Activated effector memory CD4-positive, alpha-beta T cell treated with Interleukin-2 at 50 U/mL for 16 hours (primary cell): ENCODE data around the gene OSTM1.
"Not testable (repeated sequence)": the region's sequence is repeated elsewhere in the genome, so short reads cannot be mapped to it uniquely, and the experiment has no call there.

Experiments
- DNase-seq: peaks from one replicate; pipeline ENCODE4 v3.0.0-alpha.2; 2020

OSTM1 gene

DNA sequence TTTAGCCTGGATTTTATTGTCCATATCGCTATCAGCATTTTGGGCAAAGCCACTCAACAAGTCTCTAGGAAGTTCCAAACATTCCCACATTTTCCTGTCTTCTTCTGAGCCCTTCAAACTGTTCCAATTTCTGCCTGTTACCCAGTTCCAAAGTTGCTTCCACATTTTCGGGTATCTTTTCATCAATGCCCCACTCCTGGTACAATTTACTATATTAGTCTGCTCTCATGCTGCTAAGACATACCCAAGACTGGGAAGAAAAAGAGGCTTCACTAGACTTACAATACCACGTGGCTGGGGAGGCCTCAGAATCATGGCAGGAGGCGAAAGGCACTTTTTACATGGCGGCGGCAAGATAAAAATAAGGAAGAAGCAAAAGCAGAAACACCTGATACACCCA lies 58.3 kb downstream of the OSTM1 start:
- not testable (repeated sequence) for DNase-seq

DNA sequence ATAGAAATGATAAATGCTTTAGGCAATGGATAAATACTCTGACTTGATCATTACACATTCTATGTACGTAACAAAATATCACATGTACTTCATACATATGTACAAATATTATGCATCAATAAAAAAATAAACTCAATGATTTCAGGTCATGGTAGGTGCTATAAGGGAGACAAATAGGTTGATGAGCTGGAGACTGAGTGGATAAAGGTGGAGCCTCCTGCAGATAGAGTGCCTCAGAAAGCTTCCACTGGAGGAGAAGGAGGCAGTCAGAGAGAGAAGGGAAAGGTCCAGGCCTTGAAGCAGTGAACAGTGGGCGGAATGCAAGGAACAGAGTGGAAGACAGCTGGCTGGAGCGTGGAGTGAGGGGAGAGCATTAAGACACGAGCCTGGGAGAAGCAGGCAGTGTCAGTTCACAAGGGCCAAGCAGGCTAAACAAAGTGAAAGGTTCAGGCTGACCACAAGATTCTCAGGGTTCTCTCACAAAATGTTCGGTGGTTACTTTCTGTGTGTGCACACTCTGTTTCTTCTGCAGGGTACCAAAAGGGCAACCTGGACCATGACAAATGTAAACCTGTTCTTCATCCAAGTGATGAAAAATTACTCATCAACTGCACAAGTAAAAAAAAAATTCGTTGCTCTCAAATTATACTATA lies 60.6 kb downstream of the OSTM1 start:
- DNase-seq, result no peak

DNA sequence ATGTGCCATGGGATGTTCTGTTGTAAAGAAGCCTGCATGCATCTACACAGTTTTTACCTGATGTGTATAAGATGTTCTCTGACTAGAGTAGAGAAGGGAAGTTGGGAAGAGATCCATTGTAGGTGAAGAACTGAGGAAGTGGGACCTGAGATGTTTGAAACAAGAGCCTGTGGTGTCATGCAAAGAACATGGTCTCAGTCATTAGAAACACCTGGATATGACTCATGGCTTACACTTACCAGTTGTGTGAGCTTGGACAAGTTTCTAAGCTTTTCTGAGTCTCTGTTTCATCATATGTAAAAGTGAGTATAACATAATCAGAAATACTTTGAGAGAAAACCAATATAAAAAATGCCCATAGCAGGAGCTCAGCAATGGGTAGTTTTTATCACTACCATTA lies 64.6 kb downstream of the OSTM1 start:
- DNase-seq, result no peak

DNA sequence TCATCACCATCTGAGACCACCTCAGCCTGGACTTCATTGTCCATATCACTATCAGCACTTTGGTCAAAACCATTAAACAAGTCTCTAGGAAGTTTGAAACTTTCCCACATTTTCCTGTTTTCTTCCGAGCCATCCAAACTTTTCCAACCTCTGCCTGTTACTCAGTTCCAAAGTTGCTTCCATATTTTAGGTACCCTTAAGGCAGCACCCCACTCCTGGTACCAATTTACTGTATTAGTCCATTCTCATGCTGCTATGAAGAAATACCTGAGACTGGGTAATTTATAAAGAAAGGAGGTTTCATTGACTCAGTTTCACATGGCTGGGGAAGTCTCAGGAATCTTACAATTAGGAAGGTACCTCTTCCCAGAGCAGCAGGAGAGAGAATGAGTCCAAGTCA lies 65.3 kb downstream of the OSTM1 start:
- not testable (repeated sequence) for DNase-seq

DNA sequence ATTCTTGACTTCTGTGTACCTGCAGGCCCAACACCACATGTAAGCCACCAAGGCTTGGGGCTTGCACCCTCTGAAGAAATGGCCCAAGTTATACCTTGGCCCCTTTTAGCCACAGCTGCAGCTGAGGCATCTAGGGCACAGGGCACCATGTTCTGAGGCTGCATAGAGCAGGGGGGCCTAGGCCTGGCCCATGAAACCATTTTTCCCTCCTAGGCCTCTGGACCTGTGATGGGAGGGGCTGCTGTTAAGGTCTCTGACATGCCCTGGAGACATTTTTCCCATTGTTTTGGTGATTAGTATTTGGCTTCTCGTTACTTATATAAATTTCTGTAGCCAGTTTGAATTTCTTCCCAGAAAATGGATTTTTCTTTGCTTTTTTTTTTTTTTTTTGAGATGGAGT lies 66.2 kb downstream of the OSTM1 start:
- DNase-seq, result no peak

DNA sequence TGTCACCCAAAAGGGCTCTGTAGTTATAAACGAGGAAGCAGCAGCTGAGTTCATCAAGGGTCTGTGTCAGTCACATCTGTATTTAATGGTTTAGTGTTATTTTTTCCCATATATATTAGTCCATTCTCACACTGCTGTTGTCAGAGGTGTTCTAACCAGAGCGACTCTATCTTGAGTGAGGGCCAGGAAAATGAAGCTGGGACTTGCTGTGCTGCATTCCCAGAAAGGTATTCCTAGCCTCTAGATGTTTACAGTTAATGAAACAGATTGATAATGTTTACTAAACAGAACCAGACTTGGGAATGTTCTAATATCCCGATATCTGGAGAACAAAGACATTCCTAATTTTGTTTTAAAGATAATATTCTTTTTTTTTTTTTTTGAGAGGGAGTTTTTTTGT lies 68.6 kb downstream of the OSTM1 start:
- no peak for DNase-seq

DNA sequence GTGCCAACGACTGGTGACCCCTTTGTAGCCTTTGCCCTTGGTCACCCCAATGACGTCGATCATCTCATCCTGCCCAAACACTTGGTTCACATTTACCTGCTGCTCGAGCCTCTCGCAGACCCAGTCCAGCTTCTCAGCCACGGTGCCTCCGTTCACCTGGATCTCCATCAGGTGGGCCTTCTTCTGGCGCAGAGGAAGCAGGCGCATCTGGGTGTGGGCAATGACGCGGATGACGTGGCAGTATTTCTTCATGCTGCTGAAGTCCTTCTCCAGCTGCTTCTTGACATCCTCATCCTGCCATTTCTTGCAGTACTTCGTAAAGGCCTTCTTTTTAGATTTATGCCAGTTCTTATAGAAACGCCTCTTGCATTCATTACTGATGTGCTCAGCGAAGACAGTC lies 69.7 kb downstream of the OSTM1 start:
- DNase-seq, result no peak

DNA sequence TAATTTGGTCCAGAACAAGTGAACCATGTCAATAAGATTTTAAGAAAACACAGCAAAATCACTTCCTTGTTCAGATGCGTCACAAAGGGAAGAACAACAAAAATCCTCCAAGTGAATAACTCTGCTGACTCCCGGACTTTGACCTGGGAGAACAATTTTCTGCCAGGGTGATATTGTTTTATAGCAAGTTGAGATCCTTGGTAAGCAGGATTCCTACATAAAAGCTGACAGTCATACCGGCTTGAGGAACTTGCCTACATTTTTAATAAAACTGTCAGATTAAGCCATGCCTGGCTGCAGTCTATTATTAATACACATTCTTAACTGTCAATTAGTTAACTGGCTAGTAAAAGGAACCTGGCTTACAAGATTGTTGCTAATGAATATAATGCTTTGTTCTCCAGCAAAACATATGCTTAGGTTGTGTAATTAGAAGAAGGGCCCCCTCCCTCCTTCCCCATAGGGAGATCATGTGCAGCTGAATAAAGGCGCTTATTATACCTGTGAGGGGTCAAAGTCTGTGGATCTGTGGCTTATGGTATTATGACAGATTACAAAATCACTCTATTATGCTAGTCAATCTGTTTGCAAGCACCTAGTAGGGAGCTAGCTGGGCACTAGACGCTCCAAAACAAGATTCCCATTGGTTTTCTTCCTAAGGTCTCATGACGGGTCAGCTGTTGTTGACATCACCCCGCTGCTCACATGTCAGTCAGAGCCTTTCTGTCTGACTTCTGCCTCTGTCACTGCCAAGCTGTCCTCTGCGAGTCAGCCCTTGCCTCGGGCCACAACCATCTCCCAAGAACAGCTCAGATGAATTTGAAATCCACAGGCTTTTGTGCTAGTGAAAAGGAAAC lies 71.9 kb downstream of the OSTM1 start:
- DNase-seq, result no peak

DNA sequence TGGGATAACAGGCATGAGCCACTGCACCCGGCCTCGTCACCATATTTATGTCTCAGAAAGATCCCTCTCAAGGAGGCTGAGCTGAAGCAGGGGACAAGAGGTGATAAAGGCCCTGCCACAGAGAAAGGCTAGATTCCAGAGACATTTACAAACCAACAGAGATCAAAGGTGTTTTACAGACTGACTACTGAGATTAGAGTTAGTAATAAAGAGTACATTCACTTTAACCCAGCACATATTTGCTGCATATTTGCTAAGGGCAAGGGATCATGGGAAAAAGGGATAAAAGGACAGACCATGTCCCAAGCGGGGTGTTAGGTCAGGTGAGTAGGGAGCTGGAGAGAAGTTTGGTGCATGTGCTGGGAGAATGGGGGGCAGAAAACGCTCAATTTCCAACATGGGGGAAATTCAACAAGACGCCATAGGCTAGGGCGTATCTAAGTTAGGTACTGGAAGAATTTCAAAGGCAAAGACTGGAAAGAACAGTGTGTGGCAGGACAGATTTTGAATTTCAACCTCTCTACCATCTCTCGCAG lies 72.8 kb downstream of the OSTM1 start:
- no peak for DNase-seq

DNA sequence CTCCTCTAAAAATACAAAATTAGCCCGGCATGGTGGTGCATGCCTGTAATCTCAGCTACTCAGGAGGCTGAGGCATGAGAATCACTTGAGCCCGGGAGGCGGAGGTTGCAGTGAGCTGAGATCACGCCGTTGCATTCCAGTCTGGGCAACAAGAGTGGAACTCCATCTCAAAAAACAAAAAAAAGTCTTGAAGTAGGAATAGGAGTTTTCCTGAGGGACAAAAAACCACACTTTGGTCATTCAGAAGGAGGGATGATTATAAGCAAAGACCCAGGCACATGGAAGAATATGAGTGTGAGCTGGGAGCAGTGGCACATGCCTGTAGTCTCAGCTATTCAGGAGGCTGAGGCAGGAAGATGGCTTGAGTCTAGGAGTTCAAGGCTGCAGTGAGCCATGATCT lies 74.3 kb downstream of the OSTM1 start:
- DNase-seq, result not testable (repeated sequence)

DNA sequence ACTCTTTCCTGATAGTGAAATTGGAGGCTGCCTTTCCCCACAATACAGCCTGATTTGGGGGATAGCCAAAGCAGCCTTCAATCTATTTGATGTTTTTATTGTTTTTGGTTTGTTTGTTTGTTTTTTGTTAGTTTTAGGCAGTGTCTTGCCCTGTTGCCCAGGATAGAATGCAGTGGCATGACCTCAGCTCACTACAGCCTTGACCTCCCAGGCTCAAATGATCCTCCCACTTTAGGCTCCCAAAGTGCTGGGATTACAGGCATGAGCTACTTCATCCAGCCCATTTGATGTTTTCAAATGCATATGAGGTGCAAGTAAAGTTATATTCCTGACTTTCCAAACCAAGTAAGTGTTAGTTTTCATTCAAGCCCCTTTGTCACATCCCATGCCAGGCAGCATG lies 75.2 kb downstream of the OSTM1 start:
- DNase-seq, result no peak

DNA sequence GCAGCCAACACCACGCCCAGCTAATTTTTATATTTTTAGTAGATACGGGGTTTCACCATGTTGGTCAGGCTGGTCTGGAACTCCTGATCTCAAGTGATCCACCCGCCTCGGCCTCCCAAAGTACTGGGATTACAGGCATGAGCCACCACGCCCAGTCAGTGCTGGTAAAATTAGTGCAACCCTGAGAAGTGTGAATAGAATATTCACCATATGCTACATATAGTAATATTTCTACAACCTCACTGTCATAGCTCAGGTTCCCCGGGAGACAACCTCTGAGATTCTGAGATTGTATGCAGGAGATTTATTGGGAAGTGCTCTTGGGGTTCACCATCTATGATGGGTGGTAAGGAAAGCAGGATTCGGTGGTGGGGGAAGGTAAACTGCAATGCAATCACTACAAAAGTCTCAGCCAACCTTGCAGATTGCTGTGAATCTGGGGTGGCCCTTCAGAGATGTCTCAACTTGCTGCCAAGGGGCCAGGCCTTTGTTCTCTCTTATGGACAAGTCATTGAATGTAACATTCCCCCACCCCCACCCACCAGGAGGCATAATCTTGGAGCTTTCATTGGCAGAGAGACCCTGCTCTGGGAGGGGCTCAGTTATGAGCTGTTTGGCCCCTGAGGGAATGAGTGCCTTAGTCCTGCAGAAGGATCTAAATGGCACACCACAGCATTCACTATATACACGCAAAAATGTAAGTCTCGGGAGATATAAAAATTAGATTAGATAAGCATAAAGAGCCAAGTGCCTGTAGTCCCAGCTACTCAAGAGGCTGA lies 82.6 kb downstream of the OSTM1 start:
- DNase-seq, result no peak
